Esophagus squamous epithelium (tissue), 4 donors: ENCODE measurements around the gene PRELID3B.

Experiments used
- POLR2A ChIP-seq, 4 donors: fragments of 450-650 bp; IDR thresholded peaks; one replicate each; pipeline ENCODE4 v1.6.1; 2017; ENCODE audit warnings: antibody characterized with exemption in 4 of 4, mild to moderate bottlenecking in 4 of 4, moderate library complexity in 3 of 4
- TF ChIP-seq, protein P1 (sequence below), 6 experiments: fragments of 450-650 bp in 4 of 6; fragments of 200-600 bp in 2 of 6; sonication (generic) in 2 of 6; IDR thresholded peaks; one replicate each; pipeline ENCODE4 v1.5.1; 2016 to 2019; ENCODE audit warnings: antibody characterized with exemption in 6 of 6, mild to moderate bottlenecking in 4 of 6, moderate library complexity in 4 of 6

DNA sequence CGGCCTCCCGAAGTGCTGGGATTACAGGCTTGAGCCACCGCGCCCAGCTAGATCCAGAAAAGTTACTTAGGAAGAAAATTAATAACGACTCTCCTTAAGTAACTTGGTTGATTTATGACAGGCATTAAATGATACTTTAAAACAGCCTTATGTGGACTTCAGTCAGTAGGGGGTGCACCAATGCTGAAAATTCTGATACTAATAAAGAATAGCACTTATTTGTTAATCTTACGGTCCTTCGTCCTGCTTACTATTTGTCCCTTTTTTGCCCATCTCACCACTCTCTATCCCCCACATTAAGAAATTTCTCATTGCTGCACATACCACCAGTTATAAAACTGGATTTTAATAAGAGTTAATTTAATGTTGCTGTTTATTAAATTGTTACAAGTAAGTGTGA, 12.7 kb upstream of the PRELID3B start:
- TF ChIP-seq, protein P1, sequence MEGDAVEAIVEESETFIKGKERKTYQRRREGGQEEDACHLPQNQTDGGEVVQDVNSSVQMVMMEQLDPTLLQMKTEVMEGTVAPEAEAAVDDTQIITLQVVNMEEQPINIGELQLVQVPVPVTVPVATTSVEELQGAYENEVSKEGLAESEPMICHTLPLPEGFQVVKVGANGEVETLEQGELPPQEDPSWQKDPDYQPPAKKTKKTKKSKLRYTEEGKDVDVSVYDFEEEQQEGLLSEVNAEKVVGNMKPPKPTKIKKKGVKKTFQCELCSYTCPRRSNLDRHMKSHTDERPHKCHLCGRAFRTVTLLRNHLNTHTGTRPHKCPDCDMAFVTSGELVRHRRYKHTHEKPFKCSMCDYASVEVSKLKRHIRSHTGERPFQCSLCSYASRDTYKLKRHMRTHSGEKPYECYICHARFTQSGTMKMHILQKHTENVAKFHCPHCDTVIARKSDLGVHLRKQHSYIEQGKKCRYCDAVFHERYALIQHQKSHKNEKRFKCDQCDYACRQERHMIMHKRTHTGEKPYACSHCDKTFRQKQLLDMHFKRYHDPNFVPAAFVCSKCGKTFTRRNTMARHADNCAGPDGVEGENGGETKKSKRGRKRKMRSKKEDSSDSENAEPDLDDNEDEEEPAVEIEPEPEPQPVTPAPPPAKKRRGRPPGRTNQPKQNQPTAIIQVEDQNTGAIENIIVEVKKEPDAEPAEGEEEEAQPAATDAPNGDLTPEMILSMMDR (IDR thresholded peaks at IDR 0.05): peak in 5 of 6 experiments; percentile 13 to 53 (median 41)
- no peak for TF ChIP-seq POLR2A (IDR thresholded peaks at IDR 0.05)
